ENCODE data around the gene TMCC1. TPM values are rescaled to one million over a fixed set of nuclear protein-coding genes. Genes with fewer than 3 reads are reported as not detected.
"Not testable (repeated sequence)": the region's sequence is repeated elsewhere in the genome, so short reads cannot be mapped to it uniquely, and the experiment has no call there.

The TMCC1 gene
- total RNA-seq, 1 donor from 2014 or later = 37.8 TPM

DNA sequence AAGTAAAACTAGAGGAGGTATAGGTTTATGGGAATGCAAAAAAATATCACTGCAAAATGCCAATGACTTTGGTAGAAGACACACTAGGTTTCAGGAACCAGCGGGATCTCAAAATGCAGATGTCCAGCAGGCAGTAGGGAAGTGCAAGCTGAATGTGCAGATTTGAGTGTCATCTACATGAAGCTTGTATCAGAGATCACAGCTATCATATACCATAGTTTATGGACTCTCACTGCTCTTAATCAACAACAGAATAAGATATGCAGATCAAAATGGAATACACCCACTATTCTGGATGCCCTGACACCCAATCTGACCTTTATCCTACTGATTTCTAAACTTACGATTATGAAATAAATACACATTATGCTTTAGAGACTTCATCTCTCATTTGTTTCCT is 27.7 kb downstream of the TMCC1 start:
- Mint-ChIP-seq H3K36me3 (ENCODE audit: unreplicated experiment) (peaks cover 23% of the 10 kb centered on the region), H3K4me3 (ENCODE audit: unreplicated experiment) (no peak overlapping the region), H3K27ac (ENCODE audit: unreplicated experiment) (no peak overlapping the region), H3K9me3 (ENCODE audit: unreplicated experiment) (no peaks in the 10 kb centered on the region), H3K27me3 (ENCODE audit: unreplicated experiment) (no peaks in the 10 kb centered on the region), H3K4me1 (ENCODE audit: unreplicated experiment) (peaks cover 15% of the 10 kb centered on the region)
- TF ChIP-seq, protein P1, sequence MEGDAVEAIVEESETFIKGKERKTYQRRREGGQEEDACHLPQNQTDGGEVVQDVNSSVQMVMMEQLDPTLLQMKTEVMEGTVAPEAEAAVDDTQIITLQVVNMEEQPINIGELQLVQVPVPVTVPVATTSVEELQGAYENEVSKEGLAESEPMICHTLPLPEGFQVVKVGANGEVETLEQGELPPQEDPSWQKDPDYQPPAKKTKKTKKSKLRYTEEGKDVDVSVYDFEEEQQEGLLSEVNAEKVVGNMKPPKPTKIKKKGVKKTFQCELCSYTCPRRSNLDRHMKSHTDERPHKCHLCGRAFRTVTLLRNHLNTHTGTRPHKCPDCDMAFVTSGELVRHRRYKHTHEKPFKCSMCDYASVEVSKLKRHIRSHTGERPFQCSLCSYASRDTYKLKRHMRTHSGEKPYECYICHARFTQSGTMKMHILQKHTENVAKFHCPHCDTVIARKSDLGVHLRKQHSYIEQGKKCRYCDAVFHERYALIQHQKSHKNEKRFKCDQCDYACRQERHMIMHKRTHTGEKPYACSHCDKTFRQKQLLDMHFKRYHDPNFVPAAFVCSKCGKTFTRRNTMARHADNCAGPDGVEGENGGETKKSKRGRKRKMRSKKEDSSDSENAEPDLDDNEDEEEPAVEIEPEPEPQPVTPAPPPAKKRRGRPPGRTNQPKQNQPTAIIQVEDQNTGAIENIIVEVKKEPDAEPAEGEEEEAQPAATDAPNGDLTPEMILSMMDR (IDR thresholded peaks at IDR 0.05) = no peak
- no peak for DNase-seq (ENCODE audit: extremely low spot score, unreplicated experiment)

DNA sequence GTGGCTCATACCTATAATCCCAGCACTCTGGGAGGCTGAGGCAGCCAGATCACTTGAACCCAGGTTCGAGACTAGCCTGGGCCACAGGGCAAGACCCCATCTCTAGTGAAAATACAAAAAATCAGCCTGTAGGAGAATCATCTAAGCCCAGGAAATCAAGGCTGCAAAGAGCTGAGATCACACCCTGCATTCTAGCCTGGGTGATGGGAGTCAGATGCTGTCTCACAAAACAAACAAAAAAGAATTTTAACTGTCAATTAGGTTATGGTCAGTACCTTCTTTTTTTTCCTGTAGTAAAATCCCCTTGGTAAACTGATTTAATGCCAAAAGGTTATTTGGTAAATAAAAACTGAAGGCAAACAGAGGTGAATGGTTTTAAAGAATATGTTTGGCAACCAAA is 29.0 kb downstream of the TMCC1 start:
- no peaks in the 10 kb centered on the region for H3K27me3 Mint-ChIP-seq (ENCODE audit: unreplicated experiment)
- peaks cover 15% of the 10 kb centered on the region for H3K4me1 Mint-ChIP-seq (ENCODE audit: unreplicated experiment)
- no peak overlapping the region for H3K27ac Mint-ChIP-seq (ENCODE audit: unreplicated experiment)
- TF ChIP-seq, protein P1 (IDR thresholded peaks at IDR 0.05) = no peak
- peaks cover 23% of the 10 kb centered on the region for H3K36me3 Mint-ChIP-seq (ENCODE audit: unreplicated experiment)
- H3K9me3 Mint-ChIP-seq (ENCODE audit: unreplicated experiment) = no peaks in the 10 kb centered on the region
- DNase-seq (ENCODE audit: extremely low spot score, unreplicated experiment) = no peak
- no peak overlapping the region for H3K4me3 Mint-ChIP-seq (ENCODE audit: unreplicated experiment)

DNA sequence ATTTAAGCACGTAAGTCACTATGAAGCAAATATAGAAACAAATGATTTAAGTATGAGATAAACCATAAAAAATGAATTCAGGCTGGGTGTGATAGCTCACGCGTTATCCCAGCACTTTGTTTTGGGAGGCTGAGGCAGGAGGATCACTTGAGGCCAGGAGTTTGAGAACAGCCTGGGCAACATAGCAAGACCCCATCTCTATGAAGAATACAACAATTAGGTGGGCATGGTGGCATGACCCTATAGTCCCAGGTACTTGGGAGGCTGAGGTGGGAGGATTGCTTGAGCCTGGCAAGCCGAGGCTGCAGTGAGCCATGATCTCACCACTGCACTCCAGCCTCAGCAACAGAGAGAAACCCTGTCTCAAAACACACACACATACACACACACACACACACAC is 34.2 kb downstream of the TMCC1 start:
- DNase-seq (ENCODE audit: extremely low spot score, unreplicated experiment) = no peak
- no peak overlapping the region for H3K4me3 Mint-ChIP-seq (ENCODE audit: unreplicated experiment)
- H3K27ac Mint-ChIP-seq (ENCODE audit: unreplicated experiment) = no peak overlapping the region
- peaks cover 25% of the 10 kb centered on the region for H3K36me3 Mint-ChIP-seq (ENCODE audit: unreplicated experiment)
- TF ChIP-seq, protein P1 (IDR thresholded peaks at IDR 0.05) = no peak
- H3K27me3 Mint-ChIP-seq (ENCODE audit: unreplicated experiment) = no peaks in the 10 kb centered on the region
- H3K9me3 Mint-ChIP-seq (ENCODE audit: unreplicated experiment) = peaks cover 4% of the 10 kb centered on the region
- H3K4me1 Mint-ChIP-seq (ENCODE audit: unreplicated experiment) = peaks cover 27% of the 10 kb centered on the region

DNA sequence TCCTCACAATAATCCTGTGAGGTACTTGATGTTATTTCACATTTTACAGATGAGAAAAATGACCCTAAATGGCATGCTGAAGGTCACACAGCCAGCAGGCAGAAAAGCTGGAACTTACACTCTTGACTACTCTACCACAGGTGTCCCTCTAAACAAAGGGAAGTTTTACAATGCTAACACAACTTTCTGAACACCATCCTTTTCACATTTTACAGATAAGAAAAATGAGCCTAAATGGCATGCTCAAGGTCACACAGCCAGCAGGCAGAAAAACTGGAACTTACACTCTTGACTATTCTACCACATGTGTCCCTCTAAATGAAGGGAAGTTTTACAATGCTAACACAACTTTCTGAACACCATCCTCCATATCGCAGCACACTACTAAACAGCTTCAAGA is 35.6 kb downstream of the TMCC1 start:
- peaks cover 4% of the 10 kb centered on the region for H3K9me3 Mint-ChIP-seq (ENCODE audit: unreplicated experiment)
- TF ChIP-seq, protein P1 (IDR thresholded peaks at IDR 0.05) = no peak
- no peak for DNase-seq (ENCODE audit: extremely low spot score, unreplicated experiment)
- H3K36me3 Mint-ChIP-seq (ENCODE audit: unreplicated experiment) = peaks cover 26% of the 10 kb centered on the region
- H3K4me3 Mint-ChIP-seq (ENCODE audit: unreplicated experiment) = no peak overlapping the region
- no peaks in the 10 kb centered on the region for H3K27me3 Mint-ChIP-seq (ENCODE audit: unreplicated experiment)
- peak overlapping the region; percentile 50 for H3K27ac Mint-ChIP-seq (ENCODE audit: unreplicated experiment)
- H3K4me1 Mint-ChIP-seq (ENCODE audit: unreplicated experiment) = peaks cover 27% of the 10 kb centered on the region

DNA sequence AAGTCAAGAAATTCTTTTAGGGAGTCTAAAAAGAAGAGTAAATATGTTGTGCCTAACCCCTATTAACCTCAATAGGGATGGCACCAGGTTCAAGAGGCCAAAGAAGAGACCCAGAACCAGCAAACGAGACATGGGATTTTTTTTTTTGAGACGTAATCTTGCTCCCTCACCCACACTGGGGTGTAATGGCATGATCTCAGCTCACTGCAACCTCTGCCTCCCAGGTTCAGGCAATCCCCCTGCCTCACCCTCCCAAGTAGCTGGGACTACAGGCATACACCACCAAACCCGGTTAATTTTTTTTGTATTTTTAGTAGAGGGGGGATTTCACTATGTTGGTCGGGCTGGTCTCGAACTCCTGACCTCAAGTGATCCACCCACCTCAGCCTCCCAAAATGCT is 36.7 kb downstream of the TMCC1 start:
- Mint-ChIP-seq H3K27ac (ENCODE audit: unreplicated experiment) (peak overlapping the region; percentile 96), H3K4me1 (ENCODE audit: unreplicated experiment) (peaks cover 26% of the 10 kb centered on the region), H3K36me3 (ENCODE audit: unreplicated experiment) (peaks cover 18% of the 10 kb centered on the region)
- H3K27me3 Mint-ChIP-seq (ENCODE audit: unreplicated experiment); DNase-seq (ENCODE audit: extremely low spot score, unreplicated experiment); H3K9me3 Mint-ChIP-seq (ENCODE audit: unreplicated experiment); H3K4me3 Mint-ChIP-seq (ENCODE audit: unreplicated experiment): not testable (repeated sequence)

DNA sequence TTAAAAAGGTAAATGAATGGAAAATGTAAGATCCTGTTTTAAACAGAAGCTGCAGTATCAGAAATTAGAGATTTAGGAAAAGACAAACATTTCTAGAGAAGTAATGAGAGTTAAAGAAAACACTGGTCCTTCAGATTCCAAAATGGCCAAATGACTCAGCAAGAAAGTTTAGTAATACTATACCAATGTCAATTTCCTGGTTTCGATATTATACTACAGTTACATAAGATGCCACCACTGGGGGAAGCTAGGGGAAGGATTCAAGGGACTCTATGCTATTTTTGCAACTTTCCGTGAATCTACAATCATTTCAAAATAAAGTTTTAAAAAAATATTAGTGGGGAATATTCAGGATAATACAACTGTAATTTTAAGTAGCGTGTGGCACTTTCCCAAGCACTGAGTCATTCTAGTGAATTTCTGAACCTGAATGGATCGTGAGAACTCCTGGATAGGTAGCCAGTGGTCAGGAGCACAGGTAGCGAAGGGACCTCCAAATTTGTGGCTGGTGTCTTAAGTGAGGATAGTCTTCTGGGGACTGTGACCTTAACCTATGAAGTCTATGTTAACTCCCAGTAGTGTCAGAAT is 37.6 kb downstream of the TMCC1 start:
- TF ChIP-seq, protein P1 (IDR thresholded peaks at IDR 0.05) = peak; percentile 12
- no peak for DNase-seq (ENCODE audit: extremely low spot score, unreplicated experiment)
- peaks cover 4% of the 10 kb centered on the region for H3K9me3 Mint-ChIP-seq (ENCODE audit: unreplicated experiment)
- peaks cover 26% of the 10 kb centered on the region for H3K4me1 Mint-ChIP-seq (ENCODE audit: unreplicated experiment)
- H3K36me3 Mint-ChIP-seq (ENCODE audit: unreplicated experiment) = peaks cover 24% of the 10 kb centered on the region
- H3K27me3 Mint-ChIP-seq (ENCODE audit: unreplicated experiment) = no peaks in the 10 kb centered on the region
- H3K4me3 Mint-ChIP-seq (ENCODE audit: unreplicated experiment) = no peak overlapping the region
- H3K27ac Mint-ChIP-seq (ENCODE audit: unreplicated experiment) = peak overlapping the region; percentile 96

All from osteocyte (in vitro differentiated cells).